Mesendoderm (in vitro differentiated cells): Measurements from ENCODE around the gene DNM3.

Source experiments
- DNase-seq: peaks from one replicate; pipeline ENCODE4 v3.0.0; 2013
- H2AK5ac ChIP-seq: 2 replicates; pipeline ENCODE4 v1.6.1; 2013; ENCODE audit warnings: low read length, inconsistent platforms
- H2BK120ac ChIP-seq: 2 replicates; pipeline ENCODE4 v1.6.1; 2013; ENCODE audit warnings: low read depth, mild to moderate bottlenecking, low read length, moderate library complexity, mixed read lengths
- H2BK15ac ChIP-seq: replicated peaks from 2 replicates; pipeline ENCODE4 v1.6.1; 2013; ENCODE audit warnings: low read depth, mild to moderate bottlenecking, moderate library complexity
- H2BK5ac ChIP-seq: 2 replicates; pipeline ENCODE4 v1.6.1; 2013; ENCODE audit warnings: low read length, inconsistent platforms
- H3K18ac ChIP-seq: 2 replicates; pipeline ENCODE4 v1.6.1; 2013; ENCODE audit warnings: mild to moderate bottlenecking, low read length, mixed read lengths
- H3K23ac ChIP-seq: one replicate; pipeline ENCODE4 v1.6.1; 2013; ENCODE audit warnings: low read length
- H3K27ac ChIP-seq: 2 replicates; pipeline ENCODE4 v1.5.1; 2013; ENCODE audit warnings: low read depth, mild to moderate bottlenecking, inconsistent platforms, low read length, moderate library complexity
- H3K27me3 ChIP-seq: 2 replicates; pipeline ENCODE4 v1.6.1; 2013; ENCODE audit warnings: low read length, control low read depth, mild to moderate bottlenecking, inconsistent platforms; ENCODE audit not compliant: insufficient read depth, poor library complexity
- H3K36me3 ChIP-seq: 2 replicates; pipeline ENCODE4 v1.6.1; 2013; ENCODE audit warnings: low read length, inconsistent platforms; ENCODE audit not compliant: control insufficient read depth, insufficient read depth
- H3K4ac ChIP-seq: one replicate; pipeline ENCODE4 v1.6.1; 2013; ENCODE audit warnings: low read depth, mild to moderate bottlenecking, low read length, moderate library complexity
- H3K4me1 ChIP-seq: 2 replicates; pipeline ENCODE4 v1.6.1; 2013; ENCODE audit warnings: low read depth, low read length, inconsistent platforms; ENCODE audit not compliant: control insufficient read depth
- H3K4me2 ChIP-seq: 2 replicates; pipeline ENCODE4 v1.6.1; 2013; ENCODE audit warnings: low read length
- H3K4me3 ChIP-seq: 2 replicates; pipeline ENCODE4 v1.5.1; 2013; ENCODE audit warnings: mild to moderate bottlenecking, low read length
- H3K56ac ChIP-seq: one replicate; pipeline ENCODE4 v1.6.1; 2013; ENCODE audit warnings: low read length
- H3K79me1 ChIP-seq: 2 replicates; pipeline ENCODE4 v1.6.1; 2013; ENCODE audit warnings: low read length, inconsistent platforms
- H3K79me2 ChIP-seq: 2 replicates; pipeline ENCODE4 v1.6.1; 2013; ENCODE audit warnings: mild to moderate bottlenecking, low read length; ENCODE audit not compliant: control insufficient read depth, insufficient read depth
- H3K9ac ChIP-seq: 2 replicates; pipeline ENCODE4 v1.6.1; 2013; ENCODE audit warnings: low read length, inconsistent platforms
- H4K5ac ChIP-seq: one replicate; pipeline ENCODE4 v1.6.1; 2013; ENCODE audit warnings: low read length
- H4K8ac ChIP-seq: one replicate; pipeline ENCODE4 v1.6.1; 2013; ENCODE audit warnings: low read depth, mild to moderate bottlenecking, control low read depth, low read length, moderate library complexity
- WGBS: extraction: QIAGEN DNeasy Blood & Tissue Kit; methylation state at CpG from one replicate; pipeline ENCODE4 v1.1.7; 2013; ENCODE audit warnings: low lambda C conversion rate, missing lambda C conversion rate; ENCODE audit not compliant: insufficient coverage; ENCODE audit errors: extremely low coverage; 5-methylcytosine and 5-hydroxymethylcytosine counted together

DNM3 gene

GRCh38 chr1:171809834-171810233 is 31.5 kb upstream of the DNM3 start:
- H3K4me1 ChIP-seq = no peaks in the 10 kb centered on the region
- no peak overlapping the region for H3K4ac ChIP-seq
- no peak overlapping the region for H3K9ac ChIP-seq
- no peak overlapping the region for H4K5ac ChIP-seq
- H3K4me3 ChIP-seq = no peak overlapping the region
- no peak overlapping the region for H3K18ac ChIP-seq
- H3K36me3 ChIP-seq = no peaks in the 10 kb centered on the region
- H3K27me3 ChIP-seq = no peaks in the 10 kb centered on the region
- H2AK5ac ChIP-seq = no peak overlapping the region
- no peak overlapping the region for H2BK5ac ChIP-seq
- no peak overlapping the region for H3K56ac ChIP-seq
- H3K27ac ChIP-seq = no peak overlapping the region
- H3K79me2 ChIP-seq = no peaks in the 10 kb centered on the region
- H2BK120ac ChIP-seq = no peak overlapping the region
- no peak overlapping the region for H2BK15ac ChIP-seq
- no CpG with 5 or more reads among the region's 2 CpGs for WGBS
- no peak overlapping the region for H3K4me2 ChIP-seq
- H3K79me1 ChIP-seq = no peaks in the 10 kb centered on the region
- DNase-seq = no peak
- no peak overlapping the region for H4K8ac ChIP-seq
- no peak overlapping the region for H3K23ac ChIP-seq

- Histone ChIP-seq H3K27me3 (no peaks in the 10 kb centered on the region), H3K4me3 (no peak overlapping the region), H2BK5ac (no peak overlapping the region), H3K18ac (no peak overlapping the region), H4K8ac (no peak overlapping the region), H3K79me1 (no peaks in the 10 kb centered on the region), H3K9ac (no peak overlapping the region), H2BK15ac (no peak overlapping the region), H3K79me2 (no peaks in the 10 kb centered on the region), H2BK120ac (no peak overlapping the region), H3K4me1 (no peaks in the 10 kb centered on the region), H4K5ac (no peak overlapping the region), H3K56ac (no peak overlapping the region), H3K23ac (no peak overlapping the region), H3K4ac (no peak overlapping the region), H3K4me2 (no peak overlapping the region), H3K27ac (no peak overlapping the region), H3K36me3 (no peaks in the 10 kb centered on the region), H2AK5ac (no peak overlapping the region)
- no peak for DNase-seq
Measured at GRCh38 chr1:171811672-171812071, 29.6 kb upstream of the DNM3 start.

DNA sequence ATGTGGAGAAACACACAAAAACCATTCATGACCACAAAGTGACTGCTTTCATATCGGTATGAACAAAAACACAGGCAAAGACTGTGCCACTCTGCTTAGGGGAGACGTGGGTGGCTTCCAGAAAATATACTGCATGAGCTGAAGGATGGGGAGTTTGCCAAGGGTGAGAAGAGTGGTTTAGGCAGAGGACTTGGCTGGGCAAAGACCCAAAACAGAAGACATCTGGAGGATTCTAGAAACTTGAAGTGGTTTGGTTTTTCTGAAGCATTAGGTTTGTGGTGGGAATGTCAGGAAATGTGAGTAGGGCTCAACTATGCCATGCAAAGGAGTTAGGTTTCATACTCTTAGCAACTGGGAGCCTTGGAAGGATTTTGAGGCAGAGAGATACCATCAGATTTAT is 26.6 kb upstream of the DNM3 start:
- DNase-seq = no peak
- no peak overlapping the region for H3K56ac ChIP-seq
- H3K27me3 ChIP-seq = no peaks in the 10 kb centered on the region
- H3K23ac ChIP-seq = no peak overlapping the region
- H3K79me1 ChIP-seq = no peaks in the 10 kb centered on the region
- no peak overlapping the region for H3K27ac ChIP-seq
- no peak overlapping the region for H2BK5ac ChIP-seq
- H2BK15ac ChIP-seq = no peak overlapping the region
- no peak overlapping the region for H2AK5ac ChIP-seq
- H3K9ac ChIP-seq = no peak overlapping the region
- H2BK120ac ChIP-seq = no peak overlapping the region
- no peaks in the 10 kb centered on the region for H3K36me3 ChIP-seq
- no peak overlapping the region for H3K18ac ChIP-seq
- H3K4ac ChIP-seq = no peak overlapping the region
- no peak overlapping the region for H4K8ac ChIP-seq
- H3K4me1 ChIP-seq = peaks cover 3% of the 10 kb centered on the region
- no peak overlapping the region for H4K5ac ChIP-seq
- no peaks in the 10 kb centered on the region for H3K79me2 ChIP-seq
- H3K4me3 ChIP-seq = no peak overlapping the region
- no CpG with 5 or more reads among the region's 2 CpGs for WGBS
- no peak overlapping the region for H3K4me2 ChIP-seq

DNA sequence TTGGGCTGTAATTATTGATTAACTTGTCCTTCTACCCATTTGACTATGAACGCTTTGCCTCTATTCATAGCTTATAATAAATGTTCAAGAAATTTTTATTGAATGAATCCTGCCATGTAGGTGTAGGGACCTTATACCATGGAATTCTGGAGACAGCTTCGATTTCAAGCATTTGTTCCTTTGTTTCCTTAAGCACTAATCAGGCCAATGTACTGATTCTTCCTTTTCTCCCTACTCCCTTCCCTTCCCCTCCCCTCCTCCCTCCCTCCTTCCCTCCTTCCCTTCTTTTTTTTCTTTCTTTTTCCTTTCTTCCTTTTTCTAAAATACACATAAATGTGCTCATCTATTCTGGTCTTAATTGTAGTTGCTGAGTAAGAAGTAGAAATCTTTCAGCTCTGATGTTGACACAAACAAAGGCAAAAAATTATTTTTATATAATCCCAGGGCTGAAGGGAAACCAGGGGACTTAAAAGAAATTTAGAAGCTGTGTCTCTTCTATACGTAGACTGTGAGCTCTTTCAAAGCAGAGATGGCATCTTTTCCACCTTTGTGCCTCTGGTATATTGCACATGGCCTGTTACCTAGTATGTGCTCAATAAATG is 24.9 kb upstream of the DNM3 start:
- H3K4me1 ChIP-seq = peaks cover 3% of the 10 kb centered on the region
- H2BK15ac ChIP-seq = no peak overlapping the region
- H3K27ac ChIP-seq = no peak overlapping the region
- no peak overlapping the region for H2AK5ac ChIP-seq
- no peak overlapping the region for H2BK5ac ChIP-seq
- H2BK120ac ChIP-seq = no peak overlapping the region
- no peaks in the 10 kb centered on the region for H3K79me2 ChIP-seq
- H3K9ac ChIP-seq = no peak overlapping the region
- no peak overlapping the region for H4K8ac ChIP-seq
- H3K4me3 ChIP-seq = no peak overlapping the region
- no peaks in the 10 kb centered on the region for H3K27me3 ChIP-seq
- H4K5ac ChIP-seq = no peak overlapping the region
- WGBS = no CpG with 5 or more reads among the region's 3 CpGs
- no peaks in the 10 kb centered on the region for H3K36me3 ChIP-seq
- no peak overlapping the region for H3K18ac ChIP-seq
- no peak overlapping the region for H3K56ac ChIP-seq
- no peak overlapping the region for H3K4ac ChIP-seq
- no peak overlapping the region for H3K23ac ChIP-seq
- H3K79me1 ChIP-seq = no peaks in the 10 kb centered on the region
- no peak for DNase-seq
- H3K4me2 ChIP-seq = no peak overlapping the region

- H3K27ac ChIP-seq = no peak overlapping the region
- H3K27me3 ChIP-seq = no peaks in the 10 kb centered on the region
- no peak overlapping the region for H3K56ac ChIP-seq
- peak; percentile 86 for DNase-seq
- H2BK5ac ChIP-seq = no peak overlapping the region
- no peak overlapping the region for H3K4me2 ChIP-seq
- H4K5ac ChIP-seq = no peak overlapping the region
- H3K4ac ChIP-seq = no peak overlapping the region
- H4K8ac ChIP-seq = no peak overlapping the region
- H3K4me1 ChIP-seq = peaks cover 3% of the 10 kb centered on the region
- no CpG with 5 or more reads among the region's 3 CpGs for WGBS
- no peak overlapping the region for H2BK120ac ChIP-seq
- H3K79me2 ChIP-seq = no peaks in the 10 kb centered on the region
- no peak overlapping the region for H2AK5ac ChIP-seq
- H3K79me1 ChIP-seq = no peaks in the 10 kb centered on the region
- H2BK15ac ChIP-seq = no peak overlapping the region
- peak overlapping the region; percentile 51 for H3K18ac ChIP-seq
- no peaks in the 10 kb centered on the region for H3K36me3 ChIP-seq
- no peak overlapping the region for H3K4me3 ChIP-seq
- no peak overlapping the region for H3K9ac ChIP-seq
- H3K23ac ChIP-seq = no peak overlapping the region
Measured at GRCh38 chr1:171817511-171818265, 23.6 kb upstream of the DNM3 start.

DNA sequence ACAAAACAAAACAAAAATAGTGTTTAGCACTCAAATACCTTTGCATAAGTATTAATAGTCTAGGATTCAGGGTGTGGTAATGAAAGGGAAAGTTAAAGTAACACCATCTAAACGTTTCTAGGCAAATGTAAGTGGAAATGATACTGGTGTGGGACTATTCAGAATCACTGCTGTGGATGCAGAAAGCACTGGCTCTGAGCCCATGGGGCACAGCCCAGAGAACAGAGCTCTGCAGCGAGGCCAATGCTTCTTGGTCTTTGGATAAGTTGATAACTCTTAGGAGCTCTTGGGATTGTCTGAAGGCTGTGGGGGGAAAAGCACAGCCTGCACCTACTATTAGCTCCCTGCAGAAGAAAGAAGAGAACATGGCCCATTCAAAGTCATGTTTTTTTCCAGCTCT is 21.4 kb upstream of the DNM3 start:
- Histone ChIP-seq H3K79me2 (no peaks in the 10 kb centered on the region), H3K36me3 (no peaks in the 10 kb centered on the region), H3K27ac (no peak overlapping the region), H2AK5ac (no peak overlapping the region), H3K23ac (no peak overlapping the region), H4K8ac (no peak overlapping the region), H3K4me3 (no peak overlapping the region), H2BK5ac (no peak overlapping the region), H3K56ac (no peak overlapping the region), H3K18ac (no peak overlapping the region), H3K4me2 (no peak overlapping the region), H3K9ac (no peak overlapping the region), H3K4me1 (peaks cover 3% of the 10 kb centered on the region), H2BK120ac (no peak overlapping the region), H3K4ac (no peak overlapping the region), H3K27me3 (no peaks in the 10 kb centered on the region), H3K79me1 (no peaks in the 10 kb centered on the region), H4K5ac (no peak overlapping the region), H2BK15ac (no peak overlapping the region)
- no peak for DNase-seq
- WGBS = no CpG with 5 or more reads among the region's 2 CpGs
